IPS-18c (cell line): ENCODE measurements around the gene PCED1B.

Experiments
- H3K4me3 ChIP-seq: 2 replicates; pipeline ENCODE4 v1.7.0; 2013; ENCODE audit warnings: low read depth, mild to moderate bottlenecking, low read length, moderate library complexity; ENCODE audit not compliant: insufficient read depth
- H3K9me3 ChIP-seq: one replicate; pipeline ENCODE4 v1.6.1; 2013; ENCODE audit warnings: mild to moderate bottlenecking, low read length, moderate library complexity; ENCODE audit not compliant: control insufficient read depth, insufficient read depth

Gene PCED1B

DNA sequence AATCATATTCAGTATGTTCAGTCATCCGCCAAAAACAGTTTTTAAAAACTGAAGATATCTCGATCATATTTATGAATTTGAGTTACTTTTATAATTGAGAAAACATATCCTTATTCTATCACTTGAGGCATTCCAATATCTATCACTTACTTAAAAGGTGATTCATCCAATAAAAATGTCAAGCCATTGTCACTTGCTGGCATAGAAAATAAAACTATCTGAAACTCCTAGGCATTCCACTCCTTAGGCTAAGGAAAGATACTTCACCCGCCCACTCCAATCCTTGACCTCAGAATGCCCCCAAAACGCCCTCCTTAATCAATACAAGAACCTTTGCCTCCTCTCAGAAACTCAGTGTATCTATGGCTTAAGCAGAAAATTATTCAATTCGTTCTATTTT, 51.6 kb downstream of the PCED1B start:
- H3K9me3 ChIP-seq, result peaks cover 2% of the 10 kb centered on the region
- H3K4me3 ChIP-seq, result no peak overlapping the region

DNA sequence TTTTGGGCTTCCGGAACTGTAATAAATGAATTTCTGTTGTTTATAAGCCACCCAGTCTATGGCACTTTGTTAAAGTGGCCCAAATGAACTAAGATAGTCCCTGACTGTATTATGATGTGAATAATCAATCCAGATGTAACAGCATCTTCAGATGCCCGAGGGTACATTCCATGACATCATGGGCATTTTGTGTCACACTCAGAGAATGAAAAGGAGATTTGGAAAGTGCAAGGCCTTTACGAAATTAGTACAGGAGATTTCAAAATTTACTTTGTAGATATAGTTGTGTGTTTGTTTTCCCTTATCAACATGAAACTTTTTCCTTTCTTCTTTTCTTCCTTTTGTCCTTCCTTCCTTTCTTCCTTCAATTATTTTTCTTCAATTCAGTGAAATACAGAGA, 54.6 kb downstream of the PCED1B start:
- Histone ChIP-seq H3K4me3 (no peak overlapping the region), H3K9me3 (peaks cover 2% of the 10 kb centered on the region)

DNA sequence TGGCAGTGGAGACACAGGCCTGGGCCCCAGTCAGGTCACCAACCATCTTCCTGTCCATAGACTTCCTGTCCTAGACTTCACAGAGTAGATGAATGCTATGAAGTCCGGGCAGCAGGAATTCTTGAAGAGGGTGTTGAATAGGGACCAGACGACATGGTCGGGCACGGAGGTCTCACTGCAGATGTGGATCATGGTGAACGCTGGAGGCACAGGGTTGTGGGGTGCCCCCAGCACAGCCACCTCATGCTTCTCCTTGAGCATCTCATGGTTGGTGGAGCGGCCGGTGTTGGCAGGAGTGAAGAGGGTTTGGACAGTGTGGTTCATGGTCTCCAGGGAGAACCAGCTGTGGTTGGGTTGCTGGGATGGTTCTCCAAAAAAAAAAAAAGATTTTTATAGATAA, 56.2 kb downstream of the PCED1B start:
- Histone ChIP-seq H3K9me3 (peaks cover 2% of the 10 kb centered on the region), H3K4me3 (no peak overlapping the region)

DNA sequence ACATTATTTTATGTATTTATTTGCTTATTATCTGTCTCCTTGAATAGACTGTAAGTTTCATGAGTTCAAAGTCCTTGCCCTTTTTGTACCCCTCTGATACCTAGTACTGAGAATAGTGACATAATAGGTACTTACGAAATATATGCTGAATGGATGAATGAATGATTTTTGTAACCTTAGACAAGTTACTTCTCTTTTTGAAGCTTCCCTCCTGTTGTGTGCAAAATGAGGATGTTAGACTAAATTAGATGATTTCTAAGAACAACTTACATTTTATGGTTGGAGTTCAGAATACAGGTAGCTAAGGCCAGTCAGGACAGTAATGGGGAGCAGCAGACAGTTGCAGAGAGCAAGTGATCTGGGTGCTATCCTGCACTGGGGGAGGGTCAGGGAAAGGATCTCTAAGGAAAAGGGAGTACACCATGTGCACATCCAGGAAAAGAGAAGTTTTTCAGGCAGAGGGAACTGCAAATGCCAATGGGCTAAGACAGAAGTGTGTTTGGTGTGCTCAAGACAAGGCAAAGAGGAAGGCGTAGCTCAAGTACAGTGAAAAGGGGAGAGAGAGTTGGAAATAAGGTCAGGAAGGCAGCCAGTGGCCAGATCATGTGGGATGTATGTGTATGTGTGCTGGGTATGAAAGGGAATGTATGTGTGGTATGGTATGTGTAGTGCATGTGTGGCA, 59.7 kb downstream of the PCED1B start:
- H3K9me3 ChIP-seq, result no peaks in the 10 kb centered on the region
- H3K4me3 ChIP-seq, result no peak overlapping the region

DNA sequence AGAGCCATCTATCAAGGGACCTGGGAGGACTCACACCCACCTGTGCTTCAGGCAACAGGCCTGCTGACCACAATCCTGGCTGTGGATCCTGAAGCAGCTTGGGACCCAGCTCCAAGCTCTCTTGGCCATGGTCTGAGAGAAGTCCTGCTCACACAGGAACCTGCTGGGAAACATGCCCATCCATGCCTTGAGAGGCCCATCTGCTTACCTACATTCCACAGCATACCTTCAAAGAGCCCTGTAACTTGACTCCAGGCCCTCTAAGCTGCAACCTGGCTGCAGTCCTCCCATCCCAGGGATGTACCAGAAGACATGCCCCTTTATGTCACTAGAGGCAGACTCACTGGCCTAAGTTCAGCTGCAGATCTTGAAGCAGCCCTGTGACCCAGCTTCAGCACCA, 62.0 kb downstream of the PCED1B start:
- Histone ChIP-seq H3K9me3 (no peaks in the 10 kb centered on the region), H3K4me3 (no peak overlapping the region)

DNA sequence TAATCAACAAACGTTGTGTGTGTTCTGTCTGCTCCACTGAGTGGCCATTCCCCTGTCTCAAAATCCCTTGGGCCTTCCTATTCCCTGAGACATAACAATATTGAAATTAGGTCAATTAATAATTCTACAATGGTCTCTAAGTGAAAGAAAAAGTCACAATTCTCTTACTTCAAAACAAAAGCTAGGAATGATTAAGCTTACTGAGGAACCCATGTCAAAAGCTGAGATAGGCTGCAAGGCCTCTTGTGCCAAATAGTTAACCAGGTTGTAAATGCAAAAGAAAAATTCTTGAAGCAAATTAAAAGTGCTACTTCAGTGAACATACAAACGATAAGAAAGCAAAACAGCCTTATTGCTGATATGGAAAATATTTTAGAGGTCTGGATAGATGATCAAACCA, 65.3 kb downstream of the PCED1B start:
- H3K9me3 ChIP-seq, result no peaks in the 10 kb centered on the region
- H3K4me3 ChIP-seq, result no peak overlapping the region

DNA sequence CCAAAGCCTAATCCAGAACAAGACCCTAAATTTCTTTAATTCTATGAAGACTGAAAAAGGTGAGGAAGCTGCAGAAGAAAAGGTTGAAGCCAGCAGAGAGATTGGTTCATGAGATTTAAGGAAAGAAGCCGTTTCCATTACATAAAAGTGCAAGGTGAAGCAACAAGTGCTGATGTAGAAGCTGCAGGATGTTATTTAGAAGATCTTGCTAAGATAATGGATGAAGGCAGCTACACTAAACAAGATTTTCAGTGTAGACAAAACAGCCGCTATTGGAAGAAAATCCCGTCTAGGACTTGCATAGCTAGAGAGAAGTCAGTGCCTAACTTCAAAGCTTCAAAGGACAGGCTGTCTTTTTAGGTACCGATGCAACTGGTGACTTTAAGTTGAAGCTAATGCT, 65.8 kb downstream of the PCED1B start:
- no peaks in the 10 kb centered on the region for H3K9me3 ChIP-seq
- no peak overlapping the region for H3K4me3 ChIP-seq

DNA sequence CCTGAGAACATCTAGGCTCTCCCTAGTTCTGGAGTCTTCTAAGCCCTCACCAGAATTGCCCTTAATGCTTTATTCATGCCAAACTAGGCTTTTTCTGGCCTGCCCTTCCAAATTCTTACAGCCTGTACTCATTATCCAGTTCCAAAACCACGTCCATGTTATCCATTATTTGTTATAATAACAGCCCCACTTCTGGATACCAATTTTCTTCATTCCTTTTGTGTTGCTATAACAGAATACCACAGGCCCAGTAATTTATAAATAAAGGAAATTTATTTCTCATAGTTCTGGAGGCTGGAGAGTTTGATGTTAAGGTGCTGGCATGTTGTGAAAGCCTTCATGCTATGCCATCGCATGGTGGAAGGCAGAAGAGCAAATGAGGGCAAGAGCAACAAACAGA, 68.3 kb downstream of the PCED1B start:
- H3K4me3 ChIP-seq, result no peak overlapping the region
- no peaks in the 10 kb centered on the region for H3K9me3 ChIP-seq

DNA sequence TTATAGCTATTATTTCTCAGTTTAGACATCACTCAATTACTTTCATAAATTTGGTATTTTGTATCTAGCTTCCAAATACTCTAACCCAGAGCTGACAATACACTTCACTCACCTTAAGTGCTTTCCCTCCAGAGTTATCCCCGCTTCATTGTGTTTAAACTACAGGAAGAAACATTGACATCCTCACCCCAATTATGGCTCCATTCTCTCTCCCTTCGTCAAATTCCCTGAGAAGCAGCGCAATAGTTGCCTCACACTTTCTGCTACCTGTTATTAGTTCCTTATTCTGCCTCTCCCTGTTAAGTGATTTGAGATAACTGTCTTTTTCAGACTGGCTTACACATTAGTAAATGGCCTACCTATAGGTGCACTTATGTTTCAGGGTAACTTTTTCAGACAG, 69.7 kb downstream of the PCED1B start:
- Histone ChIP-seq H3K9me3 (no peaks in the 10 kb centered on the region), H3K4me3 (no peak overlapping the region)

DNA sequence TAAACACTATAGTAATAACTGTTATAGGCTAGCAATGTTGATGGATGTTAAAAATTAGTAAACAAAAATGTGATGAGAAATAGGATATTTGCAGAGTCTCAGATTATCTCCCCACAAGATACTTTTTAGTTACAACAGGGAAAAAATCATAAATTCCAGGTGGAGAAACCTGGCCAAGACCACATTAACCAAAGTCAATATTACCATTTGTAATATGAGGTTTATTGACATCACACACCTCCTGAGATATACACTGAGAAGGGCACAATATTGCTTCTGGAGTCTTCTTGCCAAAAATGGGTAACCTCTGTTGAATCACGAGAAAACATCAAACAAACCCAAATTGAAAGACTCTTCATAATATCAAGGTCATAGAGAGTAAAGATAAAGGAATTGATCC, 72.7 kb downstream of the PCED1B start:
- no peak overlapping the region for H3K4me3 ChIP-seq
- H3K9me3 ChIP-seq, result no peaks in the 10 kb centered on the region

DNA sequence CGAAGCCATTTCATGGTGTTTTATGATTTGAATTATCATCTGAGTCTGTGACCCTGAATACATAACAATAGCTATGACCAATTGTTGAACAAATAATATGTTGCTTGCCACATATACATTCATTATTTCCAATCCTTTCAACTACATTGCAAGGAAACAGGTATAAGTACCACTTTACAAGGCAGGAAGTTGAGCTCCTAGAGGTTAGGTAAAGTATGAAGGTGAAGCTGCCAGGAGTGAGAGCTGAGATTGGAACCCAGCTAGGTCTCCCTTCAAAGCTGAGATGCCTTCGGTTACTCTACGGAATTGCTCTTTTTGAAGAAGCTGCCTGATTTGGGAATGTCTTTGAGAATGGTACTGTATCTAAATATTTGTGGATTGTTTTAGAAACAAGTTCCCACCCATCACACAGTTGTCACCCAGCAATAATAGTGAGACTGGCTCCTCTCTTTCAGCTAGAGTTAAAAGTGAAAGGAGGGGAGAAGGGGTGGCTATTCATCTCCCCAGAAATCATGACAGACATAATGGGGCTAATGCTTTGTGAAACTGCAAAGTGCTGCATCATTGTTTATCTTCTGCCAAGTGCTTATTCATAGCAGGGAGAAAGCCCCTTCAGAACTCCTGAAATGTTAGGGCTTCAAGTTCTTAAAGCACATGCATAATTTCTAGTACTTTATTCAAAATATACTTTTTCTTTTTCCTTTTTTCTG, 76.2 kb downstream of the PCED1B start:
- no peak overlapping the region for H3K4me3 ChIP-seq
- no peaks in the 10 kb centered on the region for H3K9me3 ChIP-seq

DNA sequence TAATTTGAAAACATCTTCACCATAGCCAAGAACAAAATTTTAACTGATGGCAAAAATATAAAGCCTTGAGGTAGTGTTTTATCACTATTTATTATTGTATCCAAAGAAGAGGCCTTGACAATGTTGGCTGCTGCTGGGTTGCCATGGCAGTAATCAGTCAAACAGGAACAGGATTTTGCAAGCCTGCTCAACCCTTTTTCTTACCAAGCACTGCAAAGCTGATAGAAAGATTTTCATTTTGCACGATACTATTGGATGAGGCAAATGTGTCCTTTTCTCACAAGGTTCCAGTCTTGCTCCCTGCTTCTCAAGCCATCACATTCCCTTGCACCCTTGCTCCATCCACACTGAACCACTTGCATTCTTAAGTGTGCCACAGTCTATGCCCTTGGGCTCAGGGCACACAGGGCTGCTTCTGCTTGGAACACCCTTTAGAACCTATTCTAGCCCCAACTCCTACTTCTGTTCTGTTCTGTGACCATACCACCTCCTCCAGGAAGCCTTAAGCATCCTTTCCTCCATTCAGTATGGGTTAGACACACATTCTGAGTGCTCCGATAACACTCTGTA, 76.8 kb downstream of the PCED1B start:
- no peaks in the 10 kb centered on the region for H3K9me3 ChIP-seq
- H3K4me3 ChIP-seq, result no peak overlapping the region

DNA sequence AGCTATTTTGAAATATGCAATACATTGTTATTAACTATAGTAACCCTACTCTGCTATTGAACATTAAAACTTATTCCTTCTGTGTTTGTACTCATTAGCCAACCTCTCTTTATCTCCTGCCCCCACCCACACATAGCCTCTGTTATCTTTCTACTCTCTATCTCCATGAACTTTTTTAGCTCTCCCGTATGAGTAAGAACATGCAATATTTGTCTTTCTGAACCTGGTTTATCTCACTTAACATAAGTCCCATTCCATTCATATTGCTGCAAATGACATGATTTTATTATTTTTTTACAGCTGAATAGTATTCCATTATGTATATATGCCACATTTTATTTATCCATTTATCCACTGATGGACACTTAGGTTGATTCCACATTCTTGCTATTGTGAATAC, 79.4 kb downstream of the PCED1B start:
- Histone ChIP-seq H3K9me3 (no peaks in the 10 kb centered on the region), H3K4me3 (no peak overlapping the region)

DNA sequence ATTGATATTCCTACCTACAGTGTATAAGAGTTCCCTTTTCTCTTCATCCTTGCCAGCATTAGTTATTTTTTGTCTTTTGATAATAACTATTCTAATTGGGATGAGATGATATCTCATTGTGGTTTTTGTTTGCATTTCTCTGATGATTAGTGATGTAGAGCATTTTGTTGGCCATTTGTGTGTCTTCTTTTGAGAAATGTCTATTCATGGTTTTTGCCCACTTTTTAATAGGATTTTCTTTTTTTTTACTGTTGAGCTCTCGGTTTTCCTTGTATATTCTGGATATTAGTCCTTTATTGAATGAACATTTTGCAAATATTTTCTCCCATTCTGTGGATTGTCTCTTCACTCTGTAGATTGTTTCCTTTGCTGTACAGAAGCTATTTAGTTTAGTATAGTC, 79.9 kb downstream of the PCED1B start:
- Histone ChIP-seq H3K4me3 (no peak overlapping the region), H3K9me3 (no peaks in the 10 kb centered on the region)

DNA sequence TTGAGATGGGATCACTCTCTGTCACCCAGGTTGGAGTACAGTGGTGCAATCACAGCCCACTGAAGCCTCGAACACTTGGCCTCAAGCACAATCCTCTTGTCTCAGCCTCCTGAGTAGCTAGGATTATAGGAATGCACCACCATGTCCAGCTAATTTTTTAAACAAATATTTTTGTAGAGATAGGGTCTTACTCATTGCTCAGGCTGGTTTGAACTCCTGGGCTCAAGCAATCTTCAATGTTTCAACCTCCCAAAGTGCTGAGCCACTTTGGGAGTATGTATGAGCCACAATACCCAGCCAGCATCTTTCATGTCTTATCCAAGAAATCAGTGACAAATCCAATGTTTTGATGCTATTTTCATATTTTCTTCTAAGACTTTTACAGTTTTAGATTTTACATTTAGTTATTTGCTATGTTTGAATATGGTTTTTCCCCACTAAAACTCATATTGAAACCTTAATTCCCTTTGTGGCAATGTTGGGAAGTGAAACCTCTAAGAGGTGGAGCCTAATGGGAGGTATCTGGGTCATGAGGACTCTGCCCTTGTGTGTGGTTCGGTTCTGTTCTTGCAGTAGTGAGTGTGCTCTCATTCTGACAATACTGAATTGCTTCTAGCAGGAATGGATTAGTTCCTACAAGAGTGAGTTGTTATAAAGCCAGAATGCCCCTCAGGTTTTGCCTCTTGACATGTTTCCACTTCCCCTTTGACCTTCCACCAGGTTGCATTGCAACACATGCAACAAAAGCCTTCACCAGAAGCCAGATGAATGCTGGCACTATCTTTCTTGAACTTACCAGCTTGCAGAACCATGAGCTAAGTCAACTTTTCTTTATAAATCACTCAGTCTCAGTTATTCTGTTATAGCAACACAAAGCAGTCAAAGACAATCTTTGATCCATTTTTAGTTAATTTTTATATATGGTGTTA, 81.2 kb downstream of the PCED1B start:
- Histone ChIP-seq H3K4me3 (no peak overlapping the region), H3K9me3 (no peaks in the 10 kb centered on the region)

DNA sequence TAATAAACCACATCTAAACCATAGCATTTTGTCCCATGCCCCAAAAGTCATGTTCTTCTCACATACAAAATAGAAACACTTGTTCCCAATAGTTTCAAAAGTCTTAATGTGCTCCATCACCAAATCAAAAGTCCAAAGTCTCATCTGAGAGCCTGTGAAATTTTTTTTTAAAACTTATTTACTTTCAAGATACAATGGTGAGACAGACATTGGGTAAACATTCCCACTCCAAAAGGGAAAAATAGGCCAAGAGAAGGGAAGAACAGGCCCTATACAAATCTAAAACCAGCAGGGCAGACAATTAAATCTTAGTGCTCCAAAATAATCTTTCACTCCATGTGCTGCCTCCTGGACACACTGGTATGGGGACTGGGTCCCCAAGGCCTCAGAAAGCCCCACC, 84.7 kb downstream of the PCED1B start:
- Histone ChIP-seq H3K4me3 (no peak overlapping the region), H3K9me3 (no peaks in the 10 kb centered on the region)

DNA sequence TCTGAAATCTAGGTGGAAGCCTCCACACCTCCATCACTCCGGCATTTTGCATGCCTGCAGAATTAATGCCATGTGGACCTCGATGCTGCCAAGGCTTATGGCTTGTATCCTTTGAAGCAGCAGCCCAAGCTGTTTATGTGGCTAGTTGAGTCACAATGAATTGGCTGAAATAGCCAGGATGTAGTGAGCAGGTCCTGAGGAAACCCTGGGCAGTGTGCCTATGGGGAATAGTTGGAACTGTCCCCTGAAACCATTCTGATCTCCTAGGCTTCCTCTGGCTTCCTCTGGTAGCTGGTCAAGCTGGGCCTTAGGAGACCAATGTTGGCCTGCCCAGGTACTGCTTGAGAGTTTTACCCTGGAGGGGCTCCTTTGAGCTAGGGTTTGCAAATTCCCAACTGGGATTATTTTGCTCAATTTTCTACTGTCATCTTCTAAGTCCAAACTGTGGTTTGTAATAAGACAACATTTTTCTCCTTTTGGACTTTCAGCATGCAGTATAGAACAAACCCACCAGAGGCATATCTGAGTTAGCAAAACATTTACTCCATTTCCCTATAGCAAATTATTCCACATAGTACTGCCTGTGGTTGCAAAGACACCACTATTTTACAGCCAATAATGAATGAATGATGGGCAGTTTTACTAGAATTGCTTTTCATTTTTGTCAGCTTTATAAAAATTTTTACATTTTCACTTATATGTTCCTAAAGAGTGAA, 85.5 kb downstream of the PCED1B start:
- Histone ChIP-seq H3K9me3 (no peaks in the 10 kb centered on the region), H3K4me3 (no peak overlapping the region)
